ENCODE data around the gene IDH3B.

Gene IDH3B

GRCh38 chr20:2612073-2612472 lies 51.9 kb downstream of the IDH3B start:
- no peak for DNase-seq

GRCh38 chr20:2610941-2611720 lies 52.9 kb downstream of the IDH3B start:
- no peak for DNase-seq

- no peak for DNase-seq
These were observed 53.7 kb downstream of the IDH3B start for GRCh38 chr20:2610326-2610725.

All from retina (tissue), 1 donor.